H1 (cell line): Measurements from ENCODE around the gene GABRR2. TPM values are rescaled to one million over a fixed set of nuclear protein-coding genes. Genes with fewer than 3 reads are reported as not detected.

Source experiments
- CTCF ChIA-PET: fragments of 300-600 bp; sonication (Branson Sonifier 250); formaldehyde crosslinking; loops from one replicate; lab custom pipeline; 2021; ENCODE audit not compliant: partially characterized antibody; lab: Charles Lee
- POLR2A ChIA-PET: fragments of 300-600 bp; sonication (Branson Sonifier 250); formaldehyde crosslinking; loops from one replicate; lab custom pipeline; 2021; ENCODE audit warnings: inconsistent platforms; ENCODE audit not compliant: partially characterized antibody; lab: Charles Lee
- DNase-seq, 2 experiments: peaks; one replicate each; pipeline versions ENCODE4 v3.0.0 to v3.0.0-alpha.2; 2010 to 2022; ENCODE audit warnings: low spot score in 2 of 2, low read depth in 1 of 2, mixed read lengths in 1 of 2
- FAIRE-seq: peaks from 2 replicates; lab custom pipeline; 2011; peaks lifted over from hg19 to GRCh38; lab: Jason Lieb, UNC
- H2AFZ ChIP-seq: 2 replicates; pipeline ENCODE4 v1.8.1; 2012; ENCODE audit warnings: low read length, inconsistent platforms
- H2AK5ac ChIP-seq: 2 replicates; pipeline ENCODE4 v1.6.1; 2013; ENCODE audit warnings: low read depth, low read length
- H2BK120ac ChIP-seq: replicated peaks from 2 replicates; pipeline ENCODE3; 2013; ENCODE audit warnings: low read depth, low read length, inconsistent platforms
- H2BK12ac ChIP-seq: 2 replicates; pipeline ENCODE4 v1.6.1; 2013; ENCODE audit warnings: low read depth, low read length
- H2BK15ac ChIP-seq: 2 replicates; pipeline ENCODE4 v1.6.1; 2013; ENCODE audit warnings: low read length
- H2BK20ac ChIP-seq: 2 replicates; pipeline ENCODE4 v1.6.1; 2013; ENCODE audit warnings: low read length
- H2BK5ac ChIP-seq: 2 replicates; pipeline ENCODE4 v1.6.1; 2013; ENCODE audit warnings: low read depth, low read length
- H3K14ac ChIP-seq: 2 replicates; pipeline ENCODE4 v1.6.1; 2013; ENCODE audit warnings: inconsistent platforms; ENCODE audit not compliant: insufficient read length
- H3K18ac ChIP-seq: 2 replicates; pipeline ENCODE4 v1.6.1; 2013; ENCODE audit warnings: low read length; ENCODE audit errors: extremely low read depth
- H3K23ac ChIP-seq: 2 replicates; pipeline ENCODE4 v1.6.1; 2013; ENCODE audit warnings: inconsistent platforms; ENCODE audit not compliant: insufficient read length
- H3K23me2 ChIP-seq: 2 replicates; pipeline ENCODE4 v1.6.1; 2013; ENCODE audit warnings: low read depth, low read length
- H3K27ac ChIP-seq: 2 replicates; pipeline ENCODE4 v1.6.1; 2011; ENCODE audit warnings: low read depth, low read length, inconsistent platforms
- H3K27me3 ChIP-seq, 4 experiments: replicated peaks in 1 of 4; 1 replicate in 1 of 4; 2 replicates in 3 of 4; pipeline versions ENCODE4 v1.6.1 to v1.8.1; 2011 to 2013; ENCODE audit warnings: low read length in 3 of 4, mild to moderate bottlenecking in 3 of 4, inconsistent platforms in 2 of 4, mixed read lengths in 2 of 4, moderate library complexity in 1 of 4; ENCODE audit not compliant: control insufficient read depth in 3 of 4, insufficient read depth in 3 of 4; ENCODE audit errors: extremely low read depth in 1 of 4
- H3K36me3 ChIP-seq, 4 experiments: 2 replicates each; pipeline versions ENCODE4 v1.6.1 to v1.8.1; 2011 to 2013; ENCODE audit warnings: mild to moderate bottlenecking in 4 of 4, low read length in 3 of 4, moderate library complexity in 2 of 4, control low read depth in 1 of 4, inconsistent platforms in 1 of 4; ENCODE audit not compliant: insufficient read depth in 4 of 4, control insufficient read depth in 2 of 4
- H3K4ac ChIP-seq: replicated peaks from 2 replicates; pipeline ENCODE3; 2013; ENCODE audit warnings: low read length, low read depth, mixed read lengths, inconsistent platforms; ENCODE audit not compliant: insufficient read length
- H3K4me1 ChIP-seq, 4 experiments: replicated peaks in 1 of 4; 1 replicate in 1 of 4; 2 replicates in 3 of 4; pipeline versions ENCODE4 v1.6.1 to v1.8.1; 2011 to 2013; ENCODE audit warnings: low read length in 3 of 4, inconsistent platforms in 2 of 4, mixed read lengths in 1 of 4; ENCODE audit not compliant: insufficient read depth in 4 of 4, control insufficient read depth in 3 of 4
- H3K4me2 ChIP-seq, 2 experiments: 2 replicates each; pipeline versions ENCODE4 v1.6.1 to v1.8.1; 2011 to 2013; ENCODE audit warnings: low read depth in 2 of 2, low read length in 2 of 2, control low read depth in 1 of 2, inconsistent platforms in 1 of 2, mild to moderate bottlenecking in 1 of 2; ENCODE audit not compliant: insufficient read depth in 1 of 2
- H3K4me3 ChIP-seq, 4 experiments: fragments of 200-600, 300-600 bp in 1 of 4; sonication (generic), shearing (Covaris generic), sonication (Bioruptor Twin) in 1 of 4; 2 replicates each; pipeline versions ENCODE4 v1.5.1 to v1.8.1; 2011 to 2016; ENCODE audit warnings: low read length in 4 of 4, low read depth in 3 of 4, control low read depth in 2 of 4, inconsistent platforms in 2 of 4, mild to moderate bottlenecking in 2 of 4, mixed read lengths in 1 of 4, moderate library complexity in 1 of 4; ENCODE audit not compliant: insufficient read depth in 2 of 4; ENCODE audit errors: extremely low read depth in 1 of 4
- H3K56ac ChIP-seq: replicated peaks from 2 replicates; pipeline ENCODE3; 2013; ENCODE audit warnings: low read depth, mild to moderate bottlenecking, mixed read lengths, low read length, inconsistent platforms; ENCODE audit not compliant: insufficient read length
- H3K79me1 ChIP-seq: 2 replicates; pipeline ENCODE4 v1.6.1; 2013; ENCODE audit warnings: low read depth, low read length, control low read depth
- H3K79me2 ChIP-seq, 2 experiments: 2 replicates each; pipeline versions ENCODE4 v1.6.1 to v1.8.1; 2012 to 2013; ENCODE audit warnings: low read length in 2 of 2, mild to moderate bottlenecking in 2 of 2, inconsistent platforms in 1 of 2; ENCODE audit not compliant: insufficient read depth in 2 of 2, control insufficient read depth in 1 of 2
- H3K9ac ChIP-seq, 4 experiments: replicated peaks in 1 of 4; 1 replicate in 1 of 4; 2 replicates in 3 of 4; pipeline versions ENCODE4 v1.6.1 to v1.8.1; 2011 to 2013; ENCODE audit warnings: low read depth in 3 of 4, low read length in 3 of 4, control low read depth in 2 of 4, mild to moderate bottlenecking in 2 of 4, moderate library complexity in 2 of 4, inconsistent platforms in 1 of 4; ENCODE audit errors: extremely low read depth in 1 of 4
- H3K9me3 ChIP-seq, 2 experiments: 2 replicates each; pipeline versions ENCODE4 v1.6.1 to v1.8.1; 2012 to 2013; ENCODE audit warnings: mild to moderate bottlenecking in 2 of 2, moderate library complexity in 2 of 2, control low read depth in 1 of 2, inconsistent platforms in 1 of 2, low read depth in 1 of 2, low read length in 1 of 2, mixed read lengths in 1 of 2; ENCODE audit not compliant: insufficient read depth in 2 of 2
- H4K20me1 ChIP-seq, 2 experiments: replicated peaks in 1 of 2; 2 replicates each; pipeline versions ENCODE3 to v1.8.1; 2011 to 2013; ENCODE audit warnings: inconsistent platforms in 2 of 2, low read length in 2 of 2, mild to moderate bottlenecking in 1 of 2; ENCODE audit not compliant: insufficient read depth in 2 of 2, control insufficient read depth in 1 of 2
- H4K5ac ChIP-seq: 2 replicates; pipeline ENCODE4 v1.6.1; 2013; ENCODE audit warnings: low read length, low read depth, mixed read lengths, inconsistent platforms; ENCODE audit not compliant: insufficient read length
- H4K8ac ChIP-seq: 2 replicates; pipeline ENCODE4 v1.8.0; 2013; ENCODE audit warnings: mild to moderate bottlenecking, moderate library complexity, low read length, inconsistent platforms; ENCODE audit not compliant: insufficient read depth; ENCODE audit errors: extremely low read depth
- H4K91ac ChIP-seq: replicated peaks from 2 replicates; pipeline ENCODE3; 2013; ENCODE audit warnings: low read length, mixed read lengths, inconsistent platforms; ENCODE audit not compliant: insufficient read length
- CBX8 ChIP-seq: fragments of 300-800, 300-1000 bp; sonication (generic); IDR thresholded peaks from 2 replicates; pipeline ENCODE4 v1.7.1; 2016; ENCODE audit warnings: low read depth, low read length, borderline replicate concordance
- CREB1 ChIP-seq: IDR thresholded peaks from 2 replicates; pipeline ENCODE4 v1.6.1; 2012; ENCODE audit warnings: inconsistent platforms
- HDAC2 ChIP-seq, 2 experiments: fragments of 300-600 bp in 1 of 2; sonication (generic) in 1 of 2; IDR thresholded peaks; 2 replicates each; pipeline ENCODE4 v1.6.1; 2011 to 2012; ENCODE audit warnings: low read depth in 2 of 2, low read length in 2 of 2, mild to moderate bottlenecking in 2 of 2, moderate library complexity in 2 of 2, borderline replicate concordance in 1 of 2, inconsistent platforms in 1 of 2
- RXRA ChIP-seq: IDR thresholded peaks from 2 replicates; pipeline ENCODE4 v1.6.1; 2011; ENCODE audit warnings: low read depth, mild to moderate bottlenecking, low read length, moderate library complexity; ENCODE audit not compliant: insufficient read depth
- SP1 ChIP-seq: IDR thresholded peaks from 2 replicates; pipeline ENCODE4 v1.6.1; 2011; ENCODE audit warnings: low read depth, low read length
- TAF7 ChIP-seq: optimal IDR thresholded peaks from 2 replicates; pipeline ENCODE3; 2011; ENCODE audit warnings: low read depth, mild to moderate bottlenecking, inconsistent platforms, low read length, moderate library complexity, borderline replicate concordance
- YY1 ChIP-seq: IDR thresholded peaks from 2 replicates; pipeline ENCODE4 v1.6.1; 2011; ENCODE audit warnings: low read depth, mild to moderate bottlenecking, low read length
- WGBS, 2 experiments: shearing (Covaris generic) in 1 of 2; methylation state at CpG; one replicate each; pipeline versions ENCODE4 v1.1.6 to v1.1.7; 2013 to 2015; ENCODE audit warnings: low lambda C conversion rate in 2 of 2, mixed read lengths in 2 of 2, inconsistent platforms in 1 of 2, low coverage in 1 of 2, missing lambda C conversion rate in 1 of 2; ENCODE audit not compliant: insufficient replicate concordance in 2 of 2, insufficient coverage in 1 of 2, insufficient read length in 1 of 2; ENCODE audit errors: extremely low coverage in 1 of 2, missing lambda C conversion rate in 1 of 2; 5-methylcytosine and 5-hydroxymethylcytosine counted together
- polyA plus RNA-seq, 7 experiments: library from polyadenylated mRNA; depleted of rRNA in 3 of 7; stranded (reverse) in 5 of 7; unstranded in 2 of 7; fragments of >200 nt in 5 of 7; fragments of 200-250 nt in 2 of 7; gene quantifications; 1 replicate in 5 of 7; 2 replicates in 1 of 7; 4 replicates in 1 of 7; pipeline versions ENCODE4 v1.2.1 to v1.2.3, GENCODE V29; 2011 to 2013; ENCODE audit warnings: missing spikeins in 2 of 7, mixed read lengths in 2 of 7
- total RNA-seq: library from RNA; stranded (reverse); fragmentation: NEBNext Ultra II Directional; extraction: Animal tissue kit (Norgen Biotek cat#: 25700); gene quantifications from 2 replicates; pipeline ENCODE4 v1.2.1, GENCODE V29; 2021
- TF ChIP-seq, protein P1 (sequence below): IDR thresholded peaks from 2 replicates; pipeline ENCODE4 v1.6.1; 2011; ENCODE audit warnings: low read depth, mild to moderate bottlenecking, low read length; ENCODE audit not compliant: insufficient read depth

The GABRR2 gene
- total and polyA plus RNA-seq, 2 of the 8 experiments (the other 6 are each of a cell fraction or from before 2014, with no cell fraction given): not detected

DNA sequence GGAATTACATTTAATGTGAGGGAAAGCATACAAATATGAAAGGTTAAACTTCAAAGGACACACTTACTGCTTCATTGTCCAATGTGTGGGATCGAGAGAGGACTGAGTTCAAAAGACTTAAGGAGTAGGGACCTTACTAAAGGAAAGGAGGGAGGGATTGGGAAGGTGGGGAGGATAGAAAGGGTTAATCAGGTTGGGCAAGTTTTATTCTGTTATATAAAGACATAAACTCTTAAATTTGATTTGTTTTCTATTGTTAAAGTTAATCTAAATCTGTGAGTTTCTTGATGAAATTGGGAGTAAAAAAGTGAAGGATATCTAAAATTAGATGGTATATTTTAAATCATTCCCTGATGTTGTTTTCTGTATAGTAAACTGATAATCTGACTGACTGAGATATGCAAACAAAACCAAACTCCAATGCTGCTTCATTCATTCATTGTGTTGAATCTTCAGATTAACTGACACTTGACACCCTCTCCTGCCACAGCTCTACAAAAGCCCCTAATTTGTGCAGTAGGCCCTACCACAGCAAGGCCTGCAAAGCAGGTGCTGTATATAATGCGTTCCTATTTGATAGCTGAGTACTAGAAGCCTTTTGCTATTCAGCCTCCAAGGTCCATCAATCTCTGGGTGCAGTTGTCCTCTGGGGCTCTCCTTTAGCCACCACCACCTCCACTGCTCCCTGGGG is 38.7 kb upstream of the GABRR2 start:
- 90% methylated on average over 2 of the region's 2 CpGs; no CpG with 5 or more reads in 1 of the 2 experiments for WGBS, 2 experiments
- TF ChIP-seq RXRA (no peak), TAF7 (no peak), HDAC2 (IDR thresholded peaks at IDR 0.05; ENCODE audit: borderline replicate concordance in 1 of 2, low read depth in 2 of 2, low read length in 2 of 2) (no peak), YY1 (no peak), CREB1 (no peak), SP1 (no peak), CBX8 (no peak)
- TF ChIP-seq, protein P1, sequence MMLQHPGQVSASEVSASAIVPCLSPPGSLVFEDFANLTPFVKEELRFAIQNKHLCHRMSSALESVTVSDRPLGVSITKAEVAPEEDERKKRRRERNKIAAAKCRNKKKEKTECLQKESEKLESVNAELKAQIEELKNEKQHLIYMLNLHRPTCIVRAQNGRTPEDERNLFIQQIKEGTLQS: no peak
- H2BK120ac ChIP-seq: no peak overlapping the region
- no peak overlapping the region for H2BK5ac ChIP-seq
- H2BK12ac ChIP-seq: no peak overlapping the region
- no peak overlapping the region for H3K14ac ChIP-seq
- no peaks in the 10 kb centered on the region for H4K20me1 ChIP-seq
- FAIRE-seq: no peak
- H3K9ac ChIP-seq: no peak overlapping the region
- no peak overlapping the region for H3K56ac ChIP-seq
- H3K23me2 ChIP-seq: peaks cover 3% of the 10 kb centered on the region; the same call in 1 of the 2 replicates
- no peak overlapping the region for H2BK15ac ChIP-seq
- no peak overlapping the region for H3K27ac ChIP-seq
- no peaks in the 10 kb centered on the region for H3K9me3 ChIP-seq
- H3K23ac ChIP-seq: no peak overlapping the region
- no peak overlapping the region for H2AK5ac ChIP-seq
- peaks cover 0 to 4% (median 0%) of the 10 kb centered on the region in 4 experiments; a peak in 1 of 7 replicates for H3K4me1 ChIP-seq
- CTCF ChIA-PET: interaction anchor here (0.6 to 15.3 kb wide), 8 partner anchors 11 to 370 kb away, joined by 3 to 130 read pairs (median 4); no protein-coding TSS in a partner anchor
- no peak overlapping the region for H3K18ac ChIP-seq
- 0 out of 4 replicates have a peak, but pooled peaks cover 0 to 5% of the 10 kb centered on the region in 2 experiments for H3K79me2 ChIP-seq
- no peak overlapping the region for H2BK20ac ChIP-seq
- peak overlapping the region in 1 of 4 experiments; percentile 69; a peak in 1 of 8 replicates for H3K4me3 ChIP-seq
- H4K91ac ChIP-seq: no peak overlapping the region
- no peaks in the 10 kb centered on the region; a peak in 2 of 7 replicates for H3K27me3 ChIP-seq
- POLR2A ChIA-PET: interaction anchor here (1.4 kb wide), 1 partner anchor 53 kb away, joined by 3 read pairs; no protein-coding TSS in a partner anchor
- H4K8ac ChIP-seq: no peak overlapping the region
- DNase-seq: no peak
- H3K79me1 ChIP-seq: no peaks in the 10 kb centered on the region
- no peak overlapping the region; a peak in 1 of 4 replicates for H3K4me2 ChIP-seq
- no peaks in the 10 kb centered on the region for H3K36me3 ChIP-seq
- no peak overlapping the region for H3K4ac ChIP-seq
- H2AFZ ChIP-seq: no peak overlapping the region
- H4K5ac ChIP-seq: no peak overlapping the region
